Body of pancreas (tissue), 4 donors: Measurements from ENCODE around the gene COL13A1. TPM values are rescaled to one million over a fixed set of nuclear protein-coding genes. Genes with fewer than 3 reads are reported as not detected.

ENCODE experiments used
- ATAC-seq: fragments of 150-250 bp; one replicate; pipeline ENCODE4 v1.9.1; 2016
- DNase-seq, 4 donors: peaks; one replicate each; pipeline ENCODE4 v3.0.0-alpha.2; 2019
- H3K27ac ChIP-seq, 4 donors: fragments of 200-600 bp; sonication (generic); 1 replicate in 3 of 4; 2 replicates in 1 of 4; pipeline versions ENCODE4 v1.5.1 to v1.6.1; 2016 to 2019; ENCODE audit warnings: mild to moderate bottlenecking in 1 of 4, mixed read lengths in 1 of 4, moderate library complexity in 1 of 4
- H3K27me3 ChIP-seq, 2 donors: fragments of 200-600 bp; sonication (generic); one replicate each; pipeline ENCODE4 v1.6.0; 2016; ENCODE audit warnings: mild to moderate bottlenecking in 1 of 2
- H3K36me3 ChIP-seq, 2 donors: fragments of 200-600 bp; sonication (generic); replicated peaks in 1 of 2; 2 replicates each; pipeline ENCODE4 v1.5.1; 2016; ENCODE audit warnings: low read depth in 2 of 2; ENCODE audit not compliant: insufficient read depth in 1 of 2
- H3K4me1 ChIP-seq: fragments of 200-600 bp; sonication (generic); one replicate; pipeline ENCODE4 v1.6.0; 2016
- H3K4me3 ChIP-seq, 2 donors: fragments of 200-600 bp; sonication (generic); 1 replicate in 1 of 2; 2 replicates in 1 of 2; pipeline ENCODE4 v1.5.1; 2016 to 2019
- H3K9me3 ChIP-seq, 3 donors: fragments of 200-600 bp; sonication (generic); 1 replicate in 2 of 3; 2 replicates in 1 of 3; pipeline ENCODE4 v1.5.1; 2016
- POLR2A ChIP-seq, 3 donors: fragments of 450-650 bp; IDR thresholded peaks; one replicate each; pipeline ENCODE4 v1.6.1; 2016; ENCODE audit warnings: antibody characterized with exemption in 3 of 3, mild to moderate bottlenecking in 2 of 3
- WGBS, 2 donors: methylation state at CpG; one replicate each; pipeline ENCODE4 v1.1.5; 2017; 5-methylcytosine and 5-hydroxymethylcytosine counted together
- intact Hi-C: fragments of 100-400 bp; cut with DNase I; formaldehyde crosslinking; loops from one replicate; pipeline ENCODE4 v1.15.1; 2023
- total RNA-seq, 2 donors: library from RNA; depleted of rRNA; stranded (reverse); fragments of >200 nt; gene quantifications; one replicate each; pipeline ENCODE4 v1.1.0, GENCODE V29; 2016
- TF ChIP-seq, protein P1 (sequence below), 7 experiments: fragments of 450-650 bp in 4 of 7; fragments of 200-600 bp in 3 of 7; sonication (generic) in 3 of 7; IDR thresholded peaks; one replicate each; pipeline ENCODE4 v1.5.1; 2016 to 2019; ENCODE audit warnings: antibody characterized with exemption in 7 of 7

Gene COL13A1
- total RNA-seq, 2 donors from 2014 or later = 2.3 TPM; not detected in 1

DNA sequence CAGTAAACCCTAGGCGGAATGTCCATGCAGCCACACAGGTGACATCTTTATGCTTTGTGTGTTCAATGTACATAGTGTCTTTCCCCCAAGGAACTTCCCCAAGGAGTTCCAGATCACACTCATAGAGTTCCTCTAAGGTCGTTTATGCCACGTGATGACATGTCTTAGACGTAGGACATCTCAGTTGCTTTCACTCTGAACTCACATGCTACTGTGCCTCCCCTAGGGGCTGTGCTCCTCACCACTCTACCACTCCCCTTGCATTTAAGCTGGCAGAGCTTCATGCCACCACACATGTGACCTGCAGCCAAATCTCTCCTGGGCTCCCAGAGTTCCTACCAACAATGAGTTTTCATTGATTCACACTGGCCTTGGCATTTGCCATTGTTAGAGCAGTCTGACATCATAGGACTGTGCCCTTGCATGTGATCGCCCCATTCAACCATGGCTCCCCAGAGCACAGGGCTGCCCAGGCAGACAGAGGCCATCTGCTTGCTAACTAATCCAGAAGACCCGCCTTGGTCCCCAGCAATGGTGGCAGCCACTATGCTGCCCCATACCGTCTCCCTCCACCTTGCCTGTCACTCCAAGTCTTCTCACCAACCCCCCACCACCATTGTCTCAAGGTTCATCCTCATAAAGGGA lies 155.7 kb downstream of the COL13A1 start:
- WGBS, 2 donors = 75 to 81% methylated on average over 6 to 7 of the region's 7 CpGs
- H3K4me3 ChIP-seq = no peak overlapping the region
- TF ChIP-seq POLR2A (IDR thresholded peaks at IDR 0.05) = no peak
- TF ChIP-seq, protein P1, sequence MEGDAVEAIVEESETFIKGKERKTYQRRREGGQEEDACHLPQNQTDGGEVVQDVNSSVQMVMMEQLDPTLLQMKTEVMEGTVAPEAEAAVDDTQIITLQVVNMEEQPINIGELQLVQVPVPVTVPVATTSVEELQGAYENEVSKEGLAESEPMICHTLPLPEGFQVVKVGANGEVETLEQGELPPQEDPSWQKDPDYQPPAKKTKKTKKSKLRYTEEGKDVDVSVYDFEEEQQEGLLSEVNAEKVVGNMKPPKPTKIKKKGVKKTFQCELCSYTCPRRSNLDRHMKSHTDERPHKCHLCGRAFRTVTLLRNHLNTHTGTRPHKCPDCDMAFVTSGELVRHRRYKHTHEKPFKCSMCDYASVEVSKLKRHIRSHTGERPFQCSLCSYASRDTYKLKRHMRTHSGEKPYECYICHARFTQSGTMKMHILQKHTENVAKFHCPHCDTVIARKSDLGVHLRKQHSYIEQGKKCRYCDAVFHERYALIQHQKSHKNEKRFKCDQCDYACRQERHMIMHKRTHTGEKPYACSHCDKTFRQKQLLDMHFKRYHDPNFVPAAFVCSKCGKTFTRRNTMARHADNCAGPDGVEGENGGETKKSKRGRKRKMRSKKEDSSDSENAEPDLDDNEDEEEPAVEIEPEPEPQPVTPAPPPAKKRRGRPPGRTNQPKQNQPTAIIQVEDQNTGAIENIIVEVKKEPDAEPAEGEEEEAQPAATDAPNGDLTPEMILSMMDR (IDR thresholded peaks at IDR 0.05) = no peak
- no peaks in the 10 kb centered on the region for H3K4me1 ChIP-seq
- H3K27me3 ChIP-seq = no peaks in the 10 kb centered on the region
- no peaks in the 10 kb centered on the region for H3K9me3 ChIP-seq
- no peak overlapping the region for H3K27ac ChIP-seq
- DNase-seq (peak in 1 of 4 donors; percentile 10), ATAC-seq (no peak)
- intact Hi-C loops = no loop called here
- no peaks in the 10 kb centered on the region for H3K36me3 ChIP-seq

DNA sequence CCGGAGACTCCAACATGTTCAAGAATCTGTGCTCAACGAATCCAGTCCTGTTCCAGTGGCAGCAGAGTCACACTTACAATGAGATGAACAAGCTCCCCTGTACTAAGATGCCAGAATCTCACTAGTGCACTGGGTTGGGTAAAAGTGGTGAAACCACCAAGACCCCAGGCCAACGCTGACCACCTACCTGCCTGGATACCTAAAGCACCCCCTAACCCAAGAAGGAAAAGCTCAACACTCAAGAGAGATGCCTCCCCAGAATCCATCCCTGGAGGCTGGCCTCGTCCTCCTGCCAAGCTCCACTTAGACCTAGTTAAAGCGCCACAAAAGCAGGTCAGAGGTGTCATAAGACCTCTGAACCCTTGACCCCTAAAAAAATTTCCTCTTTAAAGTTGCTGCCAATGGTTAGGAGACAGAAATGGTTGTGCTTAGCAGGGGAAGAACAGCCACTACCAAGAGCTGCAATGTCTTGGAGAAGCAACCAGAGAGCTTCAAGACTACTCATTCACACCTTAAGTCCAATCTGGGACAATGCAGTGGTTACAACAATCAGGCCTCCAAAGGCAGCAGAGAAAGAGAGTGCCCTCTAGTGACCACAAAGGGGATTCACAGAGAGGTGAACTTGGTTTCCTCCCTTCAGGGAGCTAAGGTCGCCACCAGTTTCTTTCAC lies 156.3 kb downstream of the COL13A1 start:
- intact Hi-C loops = no loop called here
- no peak overlapping the region for H3K4me3 ChIP-seq
- ATAC-seq (peak; percentile 52), DNase-seq (peak in 3 of 4 donors; percentile 23 to 35 (median 30))
- H3K4me1 ChIP-seq = no peaks in the 10 kb centered on the region
- TF ChIP-seq POLR2A (IDR thresholded peaks at IDR 0.05) = no peak
- TF ChIP-seq, protein P1 (IDR thresholded peaks at IDR 0.05) = peak; percentile 44 to 66 (median 58)
- 78 to 87% methylated on average over 6 of the region's 6 CpGs for WGBS, 2 donors
- H3K27me3 ChIP-seq = no peaks in the 10 kb centered on the region
- no peaks in the 10 kb centered on the region for H3K9me3 ChIP-seq
- no peak overlapping the region for H3K27ac ChIP-seq
- no peaks in the 10 kb centered on the region for H3K36me3 ChIP-seq

- ATAC-seq (no peak), DNase-seq (no peak)
- intact Hi-C loops = no loop called here
- Histone ChIP-seq H3K9me3 (no peaks in the 10 kb centered on the region), H3K36me3 (no peaks in the 10 kb centered on the region), H3K4me3 (no peak overlapping the region), H3K27me3 (no peaks in the 10 kb centered on the region), H3K27ac (no peak overlapping the region), H3K4me1 (no peaks in the 10 kb centered on the region)
- TF ChIP-seq POLR2A (IDR thresholded peaks at IDR 0.05) = no peak
- TF ChIP-seq, protein P1 (IDR thresholded peaks at IDR 0.05) = peak in 1 of 7 experiments; percentile 3
Measured at GRCh38 chr10:69958556-69958902, 156.8 kb downstream of the COL13A1 start.

DNA sequence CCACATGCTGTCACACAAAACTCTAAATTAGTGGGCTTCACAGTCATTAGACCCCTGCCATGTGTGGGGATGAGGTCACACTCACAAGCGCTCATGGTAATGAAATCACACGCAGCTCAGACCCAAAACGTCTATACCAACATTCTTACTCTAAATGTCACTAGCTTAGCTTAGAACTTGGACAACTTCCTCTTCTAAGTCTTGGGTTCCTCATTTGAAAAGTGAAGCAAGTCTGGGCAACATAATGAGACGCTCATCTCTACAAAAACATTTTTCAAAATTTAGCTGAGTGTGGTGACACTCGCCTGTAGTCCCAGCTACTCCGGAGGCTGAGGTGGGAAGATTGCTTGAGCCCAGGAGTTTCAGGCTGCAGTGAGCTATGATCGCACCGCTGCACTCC lies 158.2 kb downstream of the COL13A1 start:
- intact Hi-C loops = no loop called here

More for the DNA sequence above, 158.2 kb downstream of the COL13A1 start:
- no peak overlapping the region for H3K27ac ChIP-seq
- DNase-seq = peak in 1 of 4 donors; percentile 13
- TF ChIP-seq, protein P1 (IDR thresholded peaks at IDR 0.05) = no peak
- no peak for TF ChIP-seq POLR2A (IDR thresholded peaks at IDR 0.05)
- no peaks in the 10 kb centered on the region for H3K36me3 ChIP-seq
- no peak overlapping the region for H3K4me3 ChIP-seq
- WGBS, 2 donors = 69 to 75% methylated on average over 8 of the region's 8 CpGs
- no peak for ATAC-seq
- H3K9me3 ChIP-seq = no peaks in the 10 kb centered on the region
- no peaks in the 10 kb centered on the region for H3K27me3 ChIP-seq
- H3K4me1 ChIP-seq = no peaks in the 10 kb centered on the region
